Superior temporal gyrus (tissue), 1 donor: Measurements from ENCODE around the gene TPGS2.
A peak's percentile ranks its signal among the peaks of the same experiment; 100 is the strongest.
"Not testable (repeated sequence)": the region's sequence is repeated elsewhere in the genome, so short reads cannot be mapped to it uniquely, and the experiment has no call there.

Experiments
- DNase-seq: peaks from one replicate; pipeline ENCODE4 v3.0.0-alpha.2; 2016; ENCODE audit errors: extremely low spot score

TPGS2 gene, protein sequence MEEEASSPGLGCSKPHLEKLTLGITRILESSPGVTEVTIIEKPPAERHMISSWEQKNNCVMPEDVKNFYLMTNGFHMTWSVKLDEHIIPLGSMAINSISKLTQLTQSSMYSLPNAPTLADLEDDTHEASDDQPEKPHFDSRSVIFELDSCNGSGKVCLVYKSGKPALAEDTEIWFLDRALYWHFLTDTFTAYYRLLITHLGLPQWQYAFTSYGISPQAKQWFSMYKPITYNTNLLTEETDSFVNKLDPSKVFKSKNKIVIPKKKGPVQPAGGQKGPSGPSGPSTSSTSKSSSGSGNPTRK

DNA sequence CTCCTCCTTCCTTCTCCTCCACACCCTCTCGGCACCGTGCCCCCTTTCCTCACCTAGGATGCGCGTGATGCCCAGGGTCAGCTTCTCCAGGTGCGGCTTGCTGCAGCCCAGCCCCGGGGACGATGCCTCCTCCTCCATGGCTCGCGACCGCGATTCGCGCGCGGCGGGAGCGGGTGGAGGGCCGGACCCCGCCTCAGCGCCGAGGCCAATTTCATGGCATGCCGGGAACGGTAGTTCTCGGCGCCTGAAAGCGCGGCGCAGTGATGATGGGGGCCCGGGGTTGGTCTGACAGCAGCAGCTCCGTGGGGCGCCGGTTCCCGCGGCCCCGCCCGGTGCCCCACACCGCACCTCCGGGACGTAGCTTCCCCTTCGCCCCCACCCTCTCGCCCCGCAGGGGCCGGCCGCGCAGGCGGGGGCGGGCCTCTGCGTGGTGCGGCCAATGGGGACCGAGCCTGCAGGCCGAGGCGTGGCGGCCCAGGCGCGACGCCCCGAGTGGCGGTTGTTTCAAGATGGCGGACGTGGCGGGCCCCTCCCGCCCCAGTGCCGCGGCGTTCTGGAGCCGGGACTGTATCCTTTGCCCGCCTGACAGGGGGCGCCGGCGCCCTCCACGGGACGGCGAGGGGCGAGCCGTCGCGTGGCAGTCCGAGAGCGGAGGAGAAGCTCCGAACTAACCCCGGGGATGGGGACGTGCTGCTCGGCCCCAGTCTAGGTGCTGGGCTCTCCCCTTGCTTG, at the start of gene TPGS2, which contains the start of gene KIAA1328:
TSS of gene TPGS2 (minus strand) at position 373 of the 732 bp plus-strand sequence. CDS start at position 138, 235 bp downstream.
TSS of gene KIAA1328 (plus strand) at position 498 of the 732 bp plus-strand sequence. CDS start at position 510, 12 bp downstream.
- DNase-seq, result peak; percentile 87

DNA sequence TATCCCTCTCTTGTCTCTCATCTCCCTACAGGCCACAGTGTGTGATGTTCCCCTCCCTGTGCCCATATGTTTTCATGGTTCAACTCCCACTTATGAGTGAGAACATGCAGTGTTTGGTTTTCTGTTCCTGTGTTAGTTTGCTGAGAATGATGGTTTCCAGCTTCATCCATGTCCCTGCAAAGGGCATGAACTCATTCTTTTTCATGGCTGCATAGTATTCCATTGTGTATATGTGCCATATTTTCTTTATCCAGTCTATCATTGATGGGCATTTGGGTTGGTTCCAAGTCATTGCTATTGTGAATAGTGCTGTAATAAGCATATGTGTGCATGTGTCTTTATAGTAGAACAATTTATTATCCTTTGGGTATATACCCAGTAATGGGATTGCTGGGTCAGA, 45.0 kb upstream of the TPGS2 start:
- DNase-seq, result not testable (repeated sequence)

DNA sequence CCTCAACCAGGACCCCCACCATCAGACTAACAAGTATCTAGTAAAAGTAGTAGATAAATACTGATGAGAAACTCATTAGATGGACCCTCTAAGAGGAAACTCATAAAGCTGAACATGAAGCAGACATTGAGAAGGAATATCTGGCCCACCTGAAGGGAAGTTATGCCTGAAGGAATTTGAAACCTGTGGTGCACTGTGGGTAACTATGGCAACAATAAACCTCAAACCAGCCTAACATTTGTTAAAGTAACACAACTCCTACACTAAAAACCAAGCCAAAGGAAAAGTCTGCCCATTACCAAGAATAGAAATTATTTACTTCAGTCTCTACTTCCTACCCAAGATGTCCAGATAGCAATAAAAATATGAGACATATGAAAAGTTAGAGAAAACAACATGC, 43.5 kb upstream of the TPGS2 start:
- no peak for DNase-seq

DNA sequence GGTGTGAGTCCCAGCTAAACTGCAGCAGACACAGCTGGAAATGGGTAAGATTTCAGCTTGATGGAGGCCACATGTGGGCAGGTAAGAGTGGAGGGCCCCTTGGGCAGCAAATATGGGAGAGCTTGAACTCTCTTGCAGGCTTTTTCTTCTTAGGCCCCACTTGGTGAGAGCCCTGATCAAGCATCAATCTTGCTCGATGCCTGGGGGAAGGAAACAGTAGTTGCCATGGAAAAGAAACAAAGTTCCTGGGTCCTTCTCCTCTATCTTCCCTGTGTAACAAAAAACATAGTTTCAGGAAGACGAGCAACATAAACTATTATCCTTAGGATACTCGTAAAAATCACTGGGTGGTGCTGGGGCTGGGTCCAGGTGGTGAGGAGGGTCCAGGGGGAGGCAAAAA, 43.0 kb upstream of the TPGS2 start:
- no peak for DNase-seq

DNA sequence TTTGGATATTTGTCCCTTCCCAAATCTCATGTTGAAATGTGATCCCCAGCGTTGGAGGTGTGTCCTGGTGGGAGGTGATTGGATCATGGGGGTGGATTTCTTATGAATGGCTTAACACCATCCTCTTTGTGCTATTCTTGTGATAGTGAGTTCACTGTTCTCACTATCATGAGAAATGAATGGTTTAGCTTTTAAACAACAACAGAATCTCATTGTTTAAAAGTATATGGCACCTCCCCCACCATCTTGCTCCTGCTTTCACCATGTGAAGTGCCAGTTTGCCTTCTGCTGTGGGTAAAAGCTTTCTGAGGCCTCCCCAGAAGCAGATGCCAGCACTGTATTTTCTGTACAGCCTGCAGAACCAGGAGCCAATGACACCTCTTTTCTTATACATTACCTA, 38.3 kb upstream of the TPGS2 start:
- DNase-seq, result peak; percentile 73

DNA sequence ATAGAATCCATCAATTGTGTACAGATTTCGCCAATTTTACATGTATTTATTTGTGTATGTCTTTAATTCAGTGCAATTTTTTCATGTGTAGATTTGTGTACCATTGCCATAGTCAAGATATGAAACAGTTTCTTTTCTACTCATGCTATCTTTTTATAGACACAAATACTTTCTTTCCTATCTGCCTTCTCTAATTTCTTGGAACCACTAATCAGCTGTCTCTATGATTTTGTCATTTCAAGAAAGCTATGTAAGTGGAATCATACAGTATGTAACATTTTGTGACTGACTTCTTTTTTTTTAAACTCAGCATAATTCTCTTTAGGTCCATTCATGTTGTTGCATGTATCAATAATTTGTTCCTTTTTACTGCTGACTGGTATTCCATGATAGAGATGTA, 33.4 kb upstream of the TPGS2 start:
- DNase-seq, result no peak

DNA sequence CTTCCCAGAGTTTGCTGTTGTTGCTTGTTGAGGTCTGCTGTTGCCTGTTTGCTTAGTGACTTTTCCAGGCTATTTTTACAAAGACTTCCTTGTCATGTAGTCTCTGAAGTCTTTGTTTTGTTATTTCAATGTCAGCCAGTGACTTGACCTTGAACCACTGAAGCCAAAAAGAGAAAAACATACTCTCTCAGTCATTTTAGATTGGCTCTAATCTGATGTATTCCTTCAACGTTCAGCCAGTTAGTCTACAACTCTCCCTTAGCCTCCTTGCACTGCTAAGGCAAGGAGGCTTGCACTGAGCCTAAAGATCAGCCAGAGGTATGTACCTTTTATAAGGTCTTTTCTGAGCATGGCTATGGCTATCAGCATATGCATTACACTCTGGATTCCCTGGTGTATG, 28.0 kb upstream of the TPGS2 start:
- no peak for DNase-seq

DNA sequence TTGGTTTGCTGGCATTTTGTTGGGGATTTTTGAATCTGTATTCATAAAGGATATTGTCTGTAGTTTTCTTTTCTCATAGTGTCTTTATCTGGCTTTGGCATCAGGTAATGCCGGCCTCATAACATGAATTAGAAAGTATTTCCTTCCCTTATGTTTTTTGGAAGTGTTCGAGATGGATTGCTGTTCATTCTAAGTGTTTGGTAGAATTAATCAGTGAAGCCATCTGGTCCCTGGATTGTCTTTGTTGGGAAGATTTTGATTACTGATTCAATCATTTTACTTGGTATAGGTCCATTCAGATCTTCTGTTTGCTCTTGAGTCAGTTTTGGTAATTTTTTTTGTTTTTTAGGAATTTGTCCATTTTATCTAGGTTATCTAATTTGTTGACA, 22.4 kb upstream of the TPGS2 start:
- DNase-seq, result no peak

DNA sequence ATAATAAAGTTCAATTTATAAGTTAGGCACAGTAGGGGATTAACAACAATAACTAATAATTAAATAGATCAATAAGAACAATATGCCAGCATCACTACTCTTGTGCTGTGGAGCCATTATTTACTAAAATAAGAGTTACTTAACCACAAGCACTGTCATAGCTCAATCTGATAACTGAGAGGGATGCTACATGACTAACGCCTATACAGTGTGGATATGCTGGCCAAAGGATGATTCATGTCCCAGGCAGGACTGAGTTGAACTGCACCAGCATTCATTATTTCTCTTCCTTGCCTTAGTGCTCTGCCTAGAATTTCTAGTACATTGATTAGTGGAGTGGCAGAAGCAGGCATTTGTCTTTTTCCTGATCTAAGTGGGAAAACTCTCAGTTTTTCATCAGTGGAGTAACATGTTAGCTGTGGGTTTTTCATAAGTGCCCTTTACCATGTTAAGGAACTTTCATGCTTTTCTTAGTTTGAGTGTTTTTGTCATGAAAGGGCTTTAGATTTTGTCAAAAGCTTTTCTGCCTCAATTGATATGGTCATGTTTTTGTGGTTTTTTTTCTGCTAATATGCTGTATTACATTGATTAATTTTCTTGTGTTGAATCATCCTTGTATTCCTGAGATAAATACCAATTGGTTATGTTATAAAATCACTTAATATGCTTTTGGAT, 21.9 kb upstream of the TPGS2 start:
- DNase-seq, result no peak

DNA sequence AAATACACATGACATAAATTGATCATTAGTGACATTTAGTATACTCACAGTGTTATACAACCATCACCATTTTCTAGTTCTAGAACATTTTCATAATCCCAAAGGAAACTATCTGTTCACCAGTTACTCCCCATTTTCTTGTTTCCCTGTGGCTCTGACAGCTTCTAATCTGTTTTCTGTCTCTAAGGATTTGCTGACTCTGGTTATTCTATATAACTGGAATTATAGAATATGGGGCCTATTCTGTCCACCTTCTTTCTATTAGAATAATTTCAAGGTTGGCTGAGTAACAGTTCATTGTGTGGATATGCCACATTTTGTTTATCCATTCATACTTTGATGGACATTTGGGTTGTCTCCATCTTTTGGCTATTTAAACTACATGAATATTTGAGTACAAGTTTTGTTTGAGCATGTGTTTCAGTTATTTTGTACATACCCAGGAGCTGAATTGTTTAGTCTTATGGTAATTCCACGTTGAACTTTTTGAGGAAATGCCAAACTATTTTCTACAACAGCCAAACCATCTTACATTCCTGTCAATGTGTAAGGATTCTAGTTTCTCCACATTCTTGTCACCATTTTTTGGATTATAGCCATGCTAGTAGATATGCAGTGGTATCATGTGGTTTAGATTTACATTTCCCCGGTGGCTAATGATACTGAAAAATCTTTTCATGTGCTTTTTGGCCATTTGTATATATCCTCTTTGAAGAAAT, 20.6 kb upstream of the TPGS2 start:
- DNase-seq, result no peak

DNA sequence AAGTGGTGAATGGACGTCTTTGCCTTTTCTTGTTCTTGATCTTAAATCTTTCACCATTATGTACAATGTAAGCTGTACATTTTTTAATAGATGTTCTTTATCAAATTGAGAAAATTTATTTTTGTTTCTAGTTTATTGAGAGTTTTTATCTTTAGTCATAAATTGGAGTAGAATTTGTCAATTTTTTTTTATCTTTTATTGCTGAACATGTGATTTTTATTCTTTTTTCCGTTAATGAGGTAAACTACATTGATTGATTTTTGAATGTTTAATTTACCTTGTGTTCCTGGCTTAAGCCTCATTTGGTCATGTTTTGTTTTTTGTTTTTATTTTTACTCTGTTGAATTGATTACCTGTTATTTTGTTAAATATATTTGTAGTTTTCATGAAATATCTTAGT, 19.8 kb upstream of the TPGS2 start:
- DNase-seq, result no peak

DNA sequence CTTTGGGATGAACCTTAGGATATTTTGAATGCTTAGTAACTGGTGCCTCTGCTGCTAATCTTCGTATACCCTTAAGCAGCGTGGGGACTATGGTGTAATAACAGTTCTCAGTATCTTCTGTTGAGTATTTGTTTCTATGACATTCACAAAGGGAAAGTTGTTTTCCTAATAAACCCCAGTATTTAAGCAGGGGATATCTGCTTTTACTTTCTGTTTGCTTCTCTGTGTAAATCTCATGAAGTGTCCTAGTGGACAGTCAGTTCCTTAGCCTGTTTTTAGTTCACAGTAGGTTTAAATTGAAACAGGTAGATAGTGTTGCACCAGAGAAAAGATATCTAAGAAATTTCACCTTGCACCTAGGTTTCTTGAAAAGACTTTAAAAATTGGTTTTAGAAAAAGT, 15.0 kb upstream of the TPGS2 start:
- no peak for DNase-seq

DNA sequence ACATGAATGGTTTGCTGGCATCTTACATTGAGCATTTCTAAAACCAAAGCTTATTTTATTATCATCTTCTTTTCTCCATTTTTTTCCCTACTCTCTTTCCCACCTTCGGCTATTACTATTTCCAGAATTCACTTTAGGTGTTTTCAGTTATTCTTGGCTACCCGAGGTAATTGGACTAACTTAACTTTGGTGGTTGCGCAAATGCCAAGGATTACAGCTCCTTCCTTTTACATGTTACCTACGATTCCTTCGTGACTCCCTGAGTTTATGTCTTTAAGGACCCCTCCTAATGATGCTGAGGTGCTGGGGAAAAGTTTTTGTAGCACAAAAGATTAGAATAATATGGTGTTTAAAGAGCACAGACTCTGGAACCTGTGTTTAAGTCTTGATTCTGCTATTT, 14.4 kb upstream of the TPGS2 start:
- DNase-seq, result no peak

DNA sequence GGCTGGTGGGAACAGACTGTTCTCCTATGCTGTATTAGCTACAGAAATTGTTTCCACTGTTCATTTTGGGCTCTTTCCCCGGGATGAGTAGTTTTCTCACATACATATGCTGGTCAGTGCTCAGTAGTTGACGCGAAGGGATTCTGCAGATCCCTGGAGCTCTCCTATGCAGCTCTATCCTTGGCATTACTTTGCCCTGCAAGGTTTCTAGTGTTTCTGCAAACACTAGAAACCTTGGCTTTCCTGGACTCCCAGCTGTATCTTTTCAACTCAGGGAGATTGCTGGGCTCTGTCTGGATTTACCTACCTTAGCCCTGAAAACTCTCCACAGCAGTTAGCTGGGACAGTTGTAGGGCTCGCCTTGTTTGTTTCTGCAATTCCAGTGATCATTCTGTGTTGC, 11.0 kb upstream of the TPGS2 start:
- DNase-seq, result no peak

DNA sequence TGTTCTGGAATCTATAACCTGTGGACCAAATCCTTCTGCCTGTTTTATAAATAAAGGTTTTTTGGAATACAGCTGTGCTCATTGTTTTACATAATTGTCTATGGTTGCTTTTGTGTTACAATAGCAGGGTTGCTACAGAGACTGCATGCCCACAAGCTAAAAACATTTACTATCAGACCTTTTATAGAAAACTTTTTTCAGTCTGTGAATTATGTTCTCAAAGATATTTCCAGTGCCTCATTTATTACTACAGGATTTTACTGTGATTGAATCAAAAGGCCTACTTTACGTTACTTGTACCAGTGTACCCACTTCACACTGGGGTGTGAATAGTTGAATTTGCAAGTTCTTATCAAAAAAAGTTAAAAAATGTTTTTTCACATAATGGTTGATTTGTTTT, 7.1 kb upstream of the TPGS2 start:
- DNase-seq, result peak; percentile 55

DNA sequence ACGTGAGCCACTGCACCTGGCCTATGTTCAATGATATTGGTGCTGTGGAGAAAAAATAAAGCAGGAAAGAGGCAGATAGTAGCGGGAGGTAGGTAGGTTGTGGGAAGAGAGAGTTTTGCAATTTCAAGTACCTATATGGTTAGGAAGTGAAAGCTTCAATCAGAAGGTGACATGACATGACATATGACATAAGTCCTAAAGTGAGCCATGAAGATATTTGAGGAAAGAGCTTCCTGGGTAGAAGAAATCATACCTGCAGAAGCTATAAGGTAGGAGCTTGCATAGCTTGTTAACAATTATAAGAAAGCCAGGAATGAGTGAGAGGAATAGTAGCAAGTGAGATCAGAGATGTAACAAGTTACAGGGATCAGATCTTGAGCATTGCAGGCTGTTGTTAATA, 4.3 kb upstream of the TPGS2 start:
- DNase-seq, result no peak

DNA sequence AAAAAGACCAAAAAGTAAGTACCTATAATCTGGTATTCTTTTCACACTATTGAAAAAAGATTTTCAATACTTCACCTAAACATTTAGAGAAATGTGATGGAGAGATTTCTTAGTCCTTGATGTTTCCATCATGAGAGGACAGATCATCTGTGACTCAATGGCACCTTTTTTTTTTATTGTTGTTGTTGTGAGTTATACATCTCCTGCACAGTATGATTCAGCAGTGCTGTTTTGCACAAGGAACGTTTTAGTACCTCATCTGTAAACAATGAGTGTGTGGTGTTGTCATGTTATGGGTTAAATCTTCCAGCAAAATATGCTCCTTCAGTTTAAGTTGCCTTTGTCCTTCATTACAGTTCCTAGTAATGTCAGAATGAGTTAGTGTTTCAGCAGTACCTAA, 2.3 kb upstream of the TPGS2 start:
- no peak for DNase-seq

DNA sequence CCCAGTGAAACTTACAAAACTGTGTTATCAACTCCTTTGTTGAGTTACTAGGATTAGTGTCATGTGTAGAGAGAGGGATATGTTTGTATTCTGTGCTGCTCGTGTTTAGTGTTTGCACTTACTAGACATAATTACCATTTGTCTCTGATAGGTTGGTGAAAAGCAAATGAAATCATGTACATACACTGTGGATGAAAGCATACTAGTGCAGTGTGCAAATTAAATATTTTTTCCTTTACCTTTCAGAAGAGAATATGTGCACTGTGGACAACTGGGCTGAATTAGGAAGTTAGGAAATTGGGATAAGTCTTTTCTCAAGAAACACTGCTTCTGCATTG, 1.3 kb upstream of the TPGS2 start:
- no peak for DNase-seq

DNA sequence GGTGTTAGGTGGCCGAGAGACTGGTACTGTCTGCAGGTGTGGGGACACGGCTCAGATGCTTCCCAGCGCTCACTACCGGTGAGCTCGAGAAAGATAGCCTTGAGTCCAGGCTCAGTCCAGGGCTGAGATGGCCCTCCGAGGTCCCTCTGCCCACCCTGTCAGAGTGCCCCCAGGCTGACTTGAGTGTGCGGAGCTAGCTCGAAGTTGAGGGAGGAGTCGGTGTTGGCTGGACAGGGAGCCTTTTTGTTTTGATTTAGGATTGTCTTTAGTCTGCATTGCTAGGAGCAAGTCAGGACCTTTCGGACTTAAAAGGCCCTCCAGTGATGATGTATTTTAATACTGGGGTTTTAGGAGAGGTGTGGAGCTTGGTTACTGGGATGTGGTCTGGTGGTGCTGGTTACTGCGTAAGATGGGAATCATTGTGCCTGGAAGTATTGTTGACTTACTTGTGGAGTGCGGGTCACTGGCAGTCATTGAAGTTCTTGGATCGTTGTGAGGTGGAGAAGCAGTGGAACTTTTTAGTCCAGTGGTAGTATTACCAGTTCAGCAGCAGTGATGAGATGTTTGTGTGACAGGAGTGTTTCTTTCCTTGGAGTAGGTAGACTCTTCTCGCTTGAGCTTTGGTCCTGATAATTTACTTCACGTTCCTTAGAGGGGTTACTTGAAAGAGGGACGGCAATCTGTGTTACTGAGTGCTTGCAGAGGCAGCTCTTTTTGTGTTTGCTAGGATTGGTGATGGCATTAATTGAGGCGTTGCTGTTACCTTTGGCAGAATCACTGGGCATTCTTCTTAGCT, 758 bp upstream of the TPGS2 start:
- DNase-seq, result peak; percentile 58

DNA sequence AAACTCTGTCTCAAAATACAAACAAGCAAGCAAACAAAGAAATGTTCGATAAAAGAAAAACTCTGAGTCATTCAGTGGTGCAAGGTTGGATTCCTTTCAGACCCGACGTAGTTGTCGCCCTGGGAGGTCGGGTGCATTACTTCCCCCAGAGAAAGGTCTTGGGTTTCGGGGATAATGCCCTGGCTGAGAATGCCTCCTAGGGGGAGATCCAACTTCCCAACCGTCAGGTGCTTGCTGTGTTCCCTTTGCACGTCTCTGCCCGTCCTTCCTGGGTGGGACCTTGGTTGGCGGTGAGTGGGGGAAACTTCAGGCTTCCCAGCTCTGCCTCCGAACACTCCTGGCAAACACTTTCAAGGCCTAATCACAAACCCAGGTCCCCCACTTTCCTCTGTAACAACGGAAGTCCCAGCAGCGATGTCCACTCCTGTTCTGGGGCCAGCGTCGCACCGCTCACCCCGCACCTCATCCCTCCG, 609 bp downstream of the TPGS2 start:
- no peak for DNase-seq

DNA sequence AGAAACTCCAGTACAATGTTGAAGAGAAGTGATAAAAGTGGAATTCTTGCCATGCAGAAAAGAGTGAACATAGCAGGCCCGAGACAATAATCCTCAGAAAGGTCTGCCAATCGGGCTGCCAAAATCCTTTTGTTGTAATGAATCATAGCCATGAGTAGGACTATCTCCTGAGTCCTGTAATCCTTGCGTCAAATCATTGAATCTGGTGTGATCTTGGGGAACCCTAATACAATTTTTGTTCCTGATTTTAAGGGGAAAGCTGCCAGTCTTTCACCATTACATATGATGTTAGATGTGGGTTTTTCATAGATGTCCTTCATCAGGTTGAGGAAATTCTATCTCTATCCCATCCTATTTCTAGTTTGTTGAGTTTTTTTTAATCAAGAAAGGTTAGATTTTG, 2.2 kb downstream of the TPGS2 start:
- no peak for DNase-seq
